Mesothelial cell of epicardium (in vitro differentiated cells): ENCODE results near the gene NDST3. TPM values are rescaled to one million over a fixed set of nuclear protein-coding genes. Genes with fewer than 3 reads are reported as not detected.
A peak's percentile ranks its signal among the peaks of the same experiment; 100 is the strongest.

Experiments
- DNase-seq, 2 experiments: peaks; one replicate each; pipeline ENCODE4 v3.0.0; 2021; ENCODE audit warnings: low spot score in 2 of 2; ENCODE audit not compliant: unreplicated experiment in 2 of 2
- H3K27ac Mint-ChIP-seq: 2 replicates; pipeline ENCODE4 v1.8.0; 2021; ENCODE audit warnings: mixed read lengths
- H3K27me3 Mint-ChIP-seq: 2 replicates; pipeline ENCODE4 v1.8.0; 2021; ENCODE audit warnings: low read depth, mixed read lengths
- H3K36me3 Mint-ChIP-seq: 2 replicates; pipeline ENCODE4 v1.8.0; 2021; ENCODE audit warnings: mixed read lengths
- H3K4me1 Mint-ChIP-seq: 2 replicates; pipeline ENCODE4 v1.8.0; 2021; ENCODE audit warnings: mixed read lengths
- H3K4me3 Mint-ChIP-seq: 2 replicates; pipeline ENCODE4 v1.8.0; 2021; ENCODE audit warnings: mild to moderate bottlenecking, moderate library complexity, mixed read lengths
- H3K9me3 Mint-ChIP-seq: 2 replicates; pipeline ENCODE4 v1.8.0; 2021; ENCODE audit warnings: mixed read lengths
- total RNA-seq: library from RNA; stranded (reverse); gene quantifications from 3 replicates; pipeline ENCODE4 v1.2.1, GENCODE V29; 2021
- TF ChIP-seq, protein P1 (sequence below): fragments of 200-600 bp; sonication (generic); IDR thresholded peaks from one replicate; pipeline ENCODE4 v1.5.0; 2021; ENCODE audit warnings: antibody characterized with exemption; ENCODE audit not compliant: unreplicated experiment

Gene NDST3
- 4.7 to 5.4 TPM (median 5.1 TPM) in 3 replicates for total RNA-seq

GRCh38 chr4:118034053-118034785 is at the start of gene NDST3:
TSS of gene NDST3 (plus strand) at chr4:118034486. CDS start at chr4:118053911, 19,425 bp downstream.
- Mint-ChIP-seq H3K27ac (peak within 1 kb of the TSS; percentile 91), H3K9me3 (no peaks in the 10 kb centered on the region), H3K36me3 (no peaks in the 10 kb centered on the region), H3K4me3 (peak within 1 kb of the TSS; percentile 86), H3K27me3 (no peaks in the 10 kb centered on the region), H3K4me1 (peaks cover 14% of the 10 kb centered on the region)
- peak; percentile 40 to 63 for DNase-seq
- TF ChIP-seq, protein P1, sequence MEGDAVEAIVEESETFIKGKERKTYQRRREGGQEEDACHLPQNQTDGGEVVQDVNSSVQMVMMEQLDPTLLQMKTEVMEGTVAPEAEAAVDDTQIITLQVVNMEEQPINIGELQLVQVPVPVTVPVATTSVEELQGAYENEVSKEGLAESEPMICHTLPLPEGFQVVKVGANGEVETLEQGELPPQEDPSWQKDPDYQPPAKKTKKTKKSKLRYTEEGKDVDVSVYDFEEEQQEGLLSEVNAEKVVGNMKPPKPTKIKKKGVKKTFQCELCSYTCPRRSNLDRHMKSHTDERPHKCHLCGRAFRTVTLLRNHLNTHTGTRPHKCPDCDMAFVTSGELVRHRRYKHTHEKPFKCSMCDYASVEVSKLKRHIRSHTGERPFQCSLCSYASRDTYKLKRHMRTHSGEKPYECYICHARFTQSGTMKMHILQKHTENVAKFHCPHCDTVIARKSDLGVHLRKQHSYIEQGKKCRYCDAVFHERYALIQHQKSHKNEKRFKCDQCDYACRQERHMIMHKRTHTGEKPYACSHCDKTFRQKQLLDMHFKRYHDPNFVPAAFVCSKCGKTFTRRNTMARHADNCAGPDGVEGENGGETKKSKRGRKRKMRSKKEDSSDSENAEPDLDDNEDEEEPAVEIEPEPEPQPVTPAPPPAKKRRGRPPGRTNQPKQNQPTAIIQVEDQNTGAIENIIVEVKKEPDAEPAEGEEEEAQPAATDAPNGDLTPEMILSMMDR, result no peak

DNA sequence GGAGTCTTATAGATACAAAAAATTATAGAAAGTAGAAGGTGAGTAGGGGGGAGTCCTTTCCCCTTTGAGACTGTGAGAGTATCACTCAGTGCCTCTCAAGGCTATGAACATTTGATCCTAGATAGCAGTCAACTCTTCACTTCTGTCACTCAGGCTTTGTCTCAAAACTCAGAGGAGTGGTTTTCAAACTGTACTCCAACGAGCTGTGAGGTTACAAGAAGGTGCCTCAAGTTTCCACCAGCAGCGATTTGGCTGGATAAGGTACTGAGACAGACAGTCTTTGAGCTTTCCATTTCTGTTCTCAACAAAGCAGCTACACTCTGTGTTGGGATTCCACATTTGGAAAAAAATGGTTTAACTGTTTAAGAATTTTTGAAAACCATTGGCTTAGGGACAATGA is 48.0 kb upstream of the NDST3 start:
- Mint-ChIP-seq H3K9me3 (peaks cover 8% of the 10 kb centered on the region), H3K27me3 (no peaks in the 10 kb centered on the region), H3K27ac (no peak overlapping the region), H3K4me3 (no peak overlapping the region), H3K36me3 (no peaks in the 10 kb centered on the region), H3K4me1 (no peaks in the 10 kb centered on the region)
- no peak for DNase-seq
- TF ChIP-seq, protein P1, result no peak

DNA sequence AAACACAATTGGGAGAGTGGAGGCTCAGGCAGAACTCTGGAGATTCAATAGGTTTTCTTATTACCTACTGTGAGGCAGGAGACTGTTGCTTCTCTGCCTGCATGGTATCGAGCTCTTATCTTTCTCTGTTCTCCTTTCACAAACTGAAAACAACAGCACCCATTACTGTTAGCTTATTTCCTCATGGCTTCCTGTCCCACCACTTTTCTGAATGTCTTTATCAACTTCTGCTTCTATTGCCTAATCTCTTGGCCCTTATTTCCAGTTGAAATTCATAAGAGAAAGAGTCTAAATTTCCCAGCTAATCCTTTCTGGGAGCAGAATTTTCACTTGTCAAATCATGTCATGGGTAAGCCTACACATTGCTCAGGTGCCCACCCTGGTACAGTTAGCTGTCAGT is 46.8 kb upstream of the NDST3 start:
- peaks cover 6% of the 10 kb centered on the region for H3K9me3 Mint-ChIP-seq
- no peak for DNase-seq
- H3K27me3 Mint-ChIP-seq, result no peaks in the 10 kb centered on the region
- H3K4me1 Mint-ChIP-seq, result no peaks in the 10 kb centered on the region
- H3K36me3 Mint-ChIP-seq, result no peaks in the 10 kb centered on the region
- TF ChIP-seq, protein P1, result no peak
- no peak overlapping the region for H3K27ac Mint-ChIP-seq
- no peak overlapping the region for H3K4me3 Mint-ChIP-seq

- DNase-seq, result no peak
- Mint-ChIP-seq H3K4me1 (no peaks in the 10 kb centered on the region), H3K4me3 (no peak overlapping the region), H3K9me3 (peaks cover 2% of the 10 kb centered on the region), H3K27ac (no peak overlapping the region), H3K36me3 (no peaks in the 10 kb centered on the region), H3K27me3 (no peaks in the 10 kb centered on the region)
- TF ChIP-seq, protein P1, result no peak
Observed at GRCh38 chr4:117996891-117997290, 37.4 kb upstream of the NDST3 start.

DNA sequence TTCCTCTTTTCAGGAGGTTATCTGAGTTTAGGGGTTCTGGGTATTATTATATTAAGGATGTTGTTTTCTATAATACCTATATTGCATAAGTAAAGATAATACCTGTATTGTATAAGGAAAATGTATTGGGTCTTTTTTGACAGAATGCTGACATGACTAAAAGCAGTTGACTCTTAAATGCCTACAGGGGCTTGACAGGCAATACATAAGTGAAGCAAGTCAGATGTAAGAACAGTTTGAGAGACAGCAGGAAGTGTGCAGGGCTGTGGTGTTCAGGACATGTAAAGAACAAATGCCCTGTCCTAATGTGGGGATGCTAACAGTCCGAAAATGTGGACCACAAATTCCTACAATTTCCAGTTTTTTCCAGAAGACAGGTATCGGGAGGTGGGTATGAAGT is 30.2 kb upstream of the NDST3 start:
- Mint-ChIP-seq H3K4me3 (no peak overlapping the region), H3K27me3 (no peaks in the 10 kb centered on the region), H3K27ac (no peak overlapping the region), H3K36me3 (no peaks in the 10 kb centered on the region), H3K9me3 (no peaks in the 10 kb centered on the region), H3K4me1 (no peaks in the 10 kb centered on the region)
- DNase-seq, result no peak
- TF ChIP-seq, protein P1, result no peak
